Panc1 (cell line): ENCODE results near the gene FGD3.
"Not testable (repeated sequence)": the region's sequence is repeated elsewhere in the genome, so short reads cannot be mapped to it uniquely, and the experiment has no call there.

Experiments used
- POLR2AphosphoS5 ChIP-seq: IDR thresholded peaks from 2 replicates; pipeline ENCODE4 v1.6.1; 2012; ENCODE audit warnings: mild to moderate bottlenecking, low read depth, low read length, moderate library complexity
- SIN3A ChIP-seq: IDR thresholded peaks from 2 replicates; pipeline ENCODE4 v1.6.1; 2012; ENCODE audit warnings: low read depth, mild to moderate bottlenecking, low read length, moderate library complexity, borderline replicate concordance; ENCODE audit not compliant: insufficient read depth
- TCF7L2 ChIP-seq: IDR thresholded peaks from 2 replicates; pipeline ENCODE4 v1.6.1; 2011; ENCODE audit warnings: mild to moderate bottlenecking, low read depth, low read length, inconsistent platforms
- TF ChIP-seq, protein P1 (sequence below): fragments of 450-650 bp; IDR thresholded peaks from 2 replicates; pipeline ENCODE4 v1.5.1; 2017; ENCODE audit warnings: mild to moderate bottlenecking
- TF ChIP-seq, protein P2 (sequence below), 2 experiments: IDR thresholded peaks; 2 replicates each; pipeline ENCODE4 v1.6.1; 2011 to 2012; ENCODE audit warnings: low read depth in 2 of 2, control low read depth in 1 of 2, low read length in 1 of 2, mild to moderate bottlenecking in 1 of 2, moderate library complexity in 1 of 2; ENCODE audit not compliant: insufficient read depth in 1 of 2

DNA sequence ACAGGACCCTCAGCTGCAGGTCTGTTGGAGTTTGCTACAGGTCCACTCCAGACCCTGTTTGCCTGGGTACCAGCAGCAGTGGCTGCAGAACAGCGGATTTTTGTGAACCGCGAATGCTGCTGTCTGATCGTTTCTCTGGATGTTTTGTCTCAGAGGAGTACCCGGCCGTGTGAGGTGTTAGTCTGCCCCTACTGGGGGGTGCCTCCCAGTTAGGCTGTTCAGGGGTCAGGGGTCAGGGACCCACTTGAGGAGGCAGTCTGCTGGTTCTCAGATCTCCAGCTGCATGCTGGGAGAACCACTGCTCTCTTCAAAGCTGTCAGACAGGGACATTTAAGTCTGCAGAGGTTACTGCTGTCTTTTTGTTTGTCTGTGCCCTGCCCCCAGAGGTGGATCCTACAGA lies 42.2 kb upstream of the FGD3 start:
- TF ChIP-seq, protein P1, sequence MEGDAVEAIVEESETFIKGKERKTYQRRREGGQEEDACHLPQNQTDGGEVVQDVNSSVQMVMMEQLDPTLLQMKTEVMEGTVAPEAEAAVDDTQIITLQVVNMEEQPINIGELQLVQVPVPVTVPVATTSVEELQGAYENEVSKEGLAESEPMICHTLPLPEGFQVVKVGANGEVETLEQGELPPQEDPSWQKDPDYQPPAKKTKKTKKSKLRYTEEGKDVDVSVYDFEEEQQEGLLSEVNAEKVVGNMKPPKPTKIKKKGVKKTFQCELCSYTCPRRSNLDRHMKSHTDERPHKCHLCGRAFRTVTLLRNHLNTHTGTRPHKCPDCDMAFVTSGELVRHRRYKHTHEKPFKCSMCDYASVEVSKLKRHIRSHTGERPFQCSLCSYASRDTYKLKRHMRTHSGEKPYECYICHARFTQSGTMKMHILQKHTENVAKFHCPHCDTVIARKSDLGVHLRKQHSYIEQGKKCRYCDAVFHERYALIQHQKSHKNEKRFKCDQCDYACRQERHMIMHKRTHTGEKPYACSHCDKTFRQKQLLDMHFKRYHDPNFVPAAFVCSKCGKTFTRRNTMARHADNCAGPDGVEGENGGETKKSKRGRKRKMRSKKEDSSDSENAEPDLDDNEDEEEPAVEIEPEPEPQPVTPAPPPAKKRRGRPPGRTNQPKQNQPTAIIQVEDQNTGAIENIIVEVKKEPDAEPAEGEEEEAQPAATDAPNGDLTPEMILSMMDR = not testable (repeated sequence)
- not testable (repeated sequence) for TF ChIP-seq POLR2AphosphoS5, SIN3A, TCF7L2
- TF ChIP-seq, protein P2, sequence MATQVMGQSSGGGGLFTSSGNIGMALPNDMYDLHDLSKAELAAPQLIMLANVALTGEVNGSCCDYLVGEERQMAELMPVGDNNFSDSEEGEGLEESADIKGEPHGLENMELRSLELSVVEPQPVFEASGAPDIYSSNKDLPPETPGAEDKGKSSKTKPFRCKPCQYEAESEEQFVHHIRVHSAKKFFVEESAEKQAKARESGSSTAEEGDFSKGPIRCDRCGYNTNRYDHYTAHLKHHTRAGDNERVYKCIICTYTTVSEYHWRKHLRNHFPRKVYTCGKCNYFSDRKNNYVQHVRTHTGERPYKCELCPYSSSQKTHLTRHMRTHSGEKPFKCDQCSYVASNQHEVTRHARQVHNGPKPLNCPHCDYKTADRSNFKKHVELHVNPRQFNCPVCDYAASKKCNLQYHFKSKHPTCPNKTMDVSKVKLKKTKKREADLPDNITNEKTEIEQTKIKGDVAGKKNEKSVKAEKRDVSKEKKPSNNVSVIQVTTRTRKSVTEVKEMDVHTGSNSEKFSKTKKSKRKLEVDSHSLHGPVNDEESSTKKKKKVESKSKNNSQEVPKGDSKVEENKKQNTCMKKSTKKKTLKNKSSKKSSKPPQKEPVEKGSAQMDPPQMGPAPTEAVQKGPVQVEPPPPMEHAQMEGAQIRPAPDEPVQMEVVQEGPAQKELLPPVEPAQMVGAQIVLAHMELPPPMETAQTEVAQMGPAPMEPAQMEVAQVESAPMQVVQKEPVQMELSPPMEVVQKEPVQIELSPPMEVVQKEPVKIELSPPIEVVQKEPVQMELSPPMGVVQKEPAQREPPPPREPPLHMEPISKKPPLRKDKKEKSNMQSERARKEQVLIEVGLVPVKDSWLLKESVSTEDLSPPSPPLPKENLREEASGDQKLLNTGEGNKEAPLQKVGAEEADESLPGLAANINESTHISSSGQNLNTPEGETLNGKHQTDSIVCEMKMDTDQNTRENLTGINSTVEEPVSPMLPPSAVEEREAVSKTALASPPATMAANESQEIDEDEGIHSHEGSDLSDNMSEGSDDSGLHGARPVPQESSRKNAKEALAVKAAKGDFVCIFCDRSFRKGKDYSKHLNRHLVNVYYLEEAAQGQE (IDR thresholded peaks at IDR 0.05; ENCODE audit: insufficient read depth in 1 of 2, low read depth in 2 of 2, low read length in 1 of 2) = not testable (repeated sequence)
